HEK293 (cell line): ENCODE results near the gene MTCL1.

Source experiments
- ZBTB17 ChIP-seq: fragments of 450-650 bp; formaldehyde crosslinking; IDR thresholded peaks from 2 replicates; pipeline ENCODE4 v1.5.1; 2016; ENCODE audit warnings: missing biosample characterization, missing genetic modification characterization
- ZNF140 ChIP-seq: fragments of 450-650 bp; formaldehyde crosslinking; IDR thresholded peaks from 2 replicates; pipeline ENCODE4 v1.5.1; 2016; ENCODE audit warnings: missing biosample characterization, missing genetic modification characterization
- ZNF391 ChIP-seq: fragments of 450-650 bp; formaldehyde crosslinking; IDR thresholded peaks from 2 replicates; pipeline ENCODE4 v1.5.1; 2016; ENCODE audit warnings: low read depth, missing biosample characterization, missing genetic modification characterization, borderline replicate concordance
- ZNF777 ChIP-seq: fragments of 450-650 bp; formaldehyde crosslinking; IDR thresholded peaks from 2 replicates; pipeline ENCODE4 v1.5.1; 2017; ENCODE audit warnings: missing biosample characterization, missing genetic modification characterization, borderline replicate concordance
- ZNF837 ChIP-seq: fragments of 450-650 bp; formaldehyde crosslinking; IDR thresholded peaks from 2 replicates; pipeline ENCODE4 v1.5.1; 2016; ENCODE audit warnings: missing biosample characterization, missing genetic modification characterization
- TF ChIP-seq, protein P1 (sequence below): fragments of 450-650 bp; formaldehyde crosslinking; IDR thresholded peaks from 2 replicates; pipeline ENCODE4 v1.5.1; 2016; ENCODE audit warnings: missing biosample characterization, missing genetic modification characterization
- TF ChIP-seq, protein P2 (sequence below): fragments of 450-650 bp; formaldehyde crosslinking; IDR thresholded peaks from 2 replicates; pipeline ENCODE4 v1.5.1; 2017; ENCODE audit warnings: missing biosample characterization, mild to moderate bottlenecking, missing genetic modification characterization, moderate library complexity

DNA sequence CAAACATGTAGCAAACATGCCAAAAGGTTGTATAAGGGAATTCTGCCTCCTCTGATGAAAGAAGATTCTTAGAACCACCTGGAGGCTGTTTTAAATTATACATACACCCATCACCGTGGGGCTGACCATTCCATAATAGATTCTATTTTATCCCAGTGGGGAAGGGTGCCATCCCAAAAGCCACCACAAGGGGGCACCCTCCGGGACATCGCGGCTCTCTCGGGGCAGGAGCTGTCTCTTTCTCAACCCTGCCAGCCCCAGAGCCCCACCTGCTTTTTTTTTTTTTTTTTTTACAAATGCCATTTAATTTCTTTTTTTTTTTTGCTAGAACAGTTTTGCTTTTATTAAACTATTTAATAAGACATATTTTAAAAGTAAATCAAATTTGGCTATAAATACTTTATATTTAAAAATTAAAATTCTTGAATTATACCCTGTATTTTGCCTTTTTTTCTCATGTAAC lies 8.6 kb upstream of the MTCL1 start:
- TF ChIP-seq, protein P1, sequence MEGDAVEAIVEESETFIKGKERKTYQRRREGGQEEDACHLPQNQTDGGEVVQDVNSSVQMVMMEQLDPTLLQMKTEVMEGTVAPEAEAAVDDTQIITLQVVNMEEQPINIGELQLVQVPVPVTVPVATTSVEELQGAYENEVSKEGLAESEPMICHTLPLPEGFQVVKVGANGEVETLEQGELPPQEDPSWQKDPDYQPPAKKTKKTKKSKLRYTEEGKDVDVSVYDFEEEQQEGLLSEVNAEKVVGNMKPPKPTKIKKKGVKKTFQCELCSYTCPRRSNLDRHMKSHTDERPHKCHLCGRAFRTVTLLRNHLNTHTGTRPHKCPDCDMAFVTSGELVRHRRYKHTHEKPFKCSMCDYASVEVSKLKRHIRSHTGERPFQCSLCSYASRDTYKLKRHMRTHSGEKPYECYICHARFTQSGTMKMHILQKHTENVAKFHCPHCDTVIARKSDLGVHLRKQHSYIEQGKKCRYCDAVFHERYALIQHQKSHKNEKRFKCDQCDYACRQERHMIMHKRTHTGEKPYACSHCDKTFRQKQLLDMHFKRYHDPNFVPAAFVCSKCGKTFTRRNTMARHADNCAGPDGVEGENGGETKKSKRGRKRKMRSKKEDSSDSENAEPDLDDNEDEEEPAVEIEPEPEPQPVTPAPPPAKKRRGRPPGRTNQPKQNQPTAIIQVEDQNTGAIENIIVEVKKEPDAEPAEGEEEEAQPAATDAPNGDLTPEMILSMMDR = 0 out of 2 replicates have a peak, but pooled peaks have one; percentile 32
- no peak for TF ChIP-seq ZBTB17 (tag by site-specific recombination)
- TF ChIP-seq ZNF140 (tag by site-specific recombination) = no peak
- no peak for TF ChIP-seq ZNF777 (tag by site-specific recombination)
- TF ChIP-seq, protein P2, sequence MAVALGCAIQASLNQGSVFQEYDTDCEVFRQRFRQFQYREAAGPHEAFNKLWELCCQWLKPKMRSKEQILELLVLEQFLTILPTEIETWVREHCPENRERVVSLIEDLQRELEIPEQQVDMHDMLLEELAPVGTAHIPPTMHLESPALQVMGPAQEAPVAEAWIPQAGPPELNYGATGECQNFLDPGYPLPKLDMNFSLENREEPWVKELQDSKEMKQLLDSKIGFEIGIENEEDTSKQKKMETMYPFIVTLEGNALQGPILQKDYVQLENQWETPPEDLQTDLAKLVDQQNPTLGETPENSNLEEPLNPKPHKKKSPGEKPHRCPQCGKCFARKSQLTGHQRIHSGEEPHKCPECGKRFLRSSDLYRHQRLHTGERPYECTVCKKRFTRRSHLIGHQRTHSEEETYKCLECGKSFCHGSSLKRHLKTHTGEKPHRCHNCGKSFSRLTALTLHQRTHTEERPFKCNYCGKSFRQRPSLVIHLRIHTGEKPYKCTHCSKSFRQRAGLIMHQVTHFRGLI (tag by site-specific recombination) = no peak; the same call in 1 of the 2 replicates
- no peak for TF ChIP-seq ZNF837
- no peak for TF ChIP-seq ZNF391 (tag by site-specific recombination)
